ENCODE measurements around the gene CBX3.
"Not testable (repeated sequence)": the region's sequence is repeated elsewhere in the genome, so short reads cannot be mapped to it uniquely, and the experiment has no call there.

CBX3 gene

GRCh38 chr7:26171601-26172000, 29.9 kb upstream of the CBX3 start:
- DNase-seq (ENCODE audit: low spot score), result no peak
- ChIA-PET CTCF (interaction anchor here (0.6 kb wide), 1 partner anchor 58 kb away, joined by 3 read pairs; no protein-coding TSS in a partner anchor), POLR2A (ENCODE audit: low non-redundant PET) (interaction anchor here (0.6 kb wide), 1 partner anchor 132 kb away, joined by 4 read pairs; no protein-coding TSS in a partner anchor)
- no peak for TF ChIP-seq CTCF (conservative IDR thresholded peaks at IDR 0.05; ENCODE audit: low read depth)
- H3K27ac ChIP-seq, result no peak overlapping the region

DNA sequence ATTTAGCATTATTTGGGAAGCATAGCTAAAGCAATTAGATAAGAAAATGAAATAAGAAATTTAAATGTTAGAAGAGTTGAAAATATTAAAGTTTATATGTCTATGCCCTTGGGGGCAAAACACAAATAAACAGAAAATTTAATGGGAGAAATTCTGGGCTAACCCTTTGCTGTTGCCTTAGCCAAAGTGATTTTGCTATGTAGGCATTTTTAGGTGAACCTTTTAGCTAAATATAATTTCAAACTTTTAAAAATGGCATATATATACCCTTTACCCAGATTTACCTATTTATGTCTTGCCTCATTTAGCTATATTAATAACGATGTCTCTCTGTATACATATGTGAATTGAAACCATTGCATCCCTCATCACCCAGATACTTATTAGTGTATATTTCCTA, 29.5 kb upstream of the CBX3 start:
- ChIA-PET POLR2A (ENCODE audit: low non-redundant PET) (interaction anchor here (0.6 kb wide), 1 partner anchor 131 kb away, joined by 4 read pairs; no protein-coding TSS in a partner anchor), CTCF (interaction anchor here (0.6 to 0.7 kb wide), 2 partner anchors 58 to 1801 kb away, joined by 3 read pairs; no protein-coding TSS in a partner anchor)
- no peak for TF ChIP-seq CTCF (conservative IDR thresholded peaks at IDR 0.05; ENCODE audit: low read depth)
- DNase-seq (ENCODE audit: low spot score), result no peak
- no peak overlapping the region for H3K27ac ChIP-seq

DNA sequence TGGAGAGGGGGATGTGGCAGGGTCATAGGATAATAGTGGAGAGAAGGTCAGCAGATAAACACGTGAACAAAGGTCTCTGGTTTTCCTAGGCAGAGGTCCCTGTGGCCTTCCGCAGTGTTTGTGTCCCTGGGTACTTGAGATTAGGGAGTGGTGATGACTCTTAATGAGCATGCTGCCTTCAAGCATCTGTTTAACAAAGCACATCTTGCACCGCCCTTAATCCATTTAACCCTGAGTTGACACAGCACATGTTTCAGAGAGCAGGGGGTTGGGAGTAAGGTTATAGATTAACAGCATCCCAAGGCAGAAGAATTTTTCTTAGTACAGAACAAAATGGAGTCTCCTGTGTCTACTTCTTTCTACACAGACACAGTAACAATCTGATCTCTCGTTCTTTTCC, 25.6 kb upstream of the CBX3 start:
- CTCF ChIA-PET, result interaction anchor here (0.7 kb wide), 1 partner anchor 179 kb away, joined by 7 read pairs; no protein-coding TSS in a partner anchor
- POLR2A ChIA-PET (ENCODE audit: low non-redundant PET); DNase-seq (ENCODE audit: low spot score); H3K27ac ChIP-seq: not testable (repeated sequence)

DNA sequence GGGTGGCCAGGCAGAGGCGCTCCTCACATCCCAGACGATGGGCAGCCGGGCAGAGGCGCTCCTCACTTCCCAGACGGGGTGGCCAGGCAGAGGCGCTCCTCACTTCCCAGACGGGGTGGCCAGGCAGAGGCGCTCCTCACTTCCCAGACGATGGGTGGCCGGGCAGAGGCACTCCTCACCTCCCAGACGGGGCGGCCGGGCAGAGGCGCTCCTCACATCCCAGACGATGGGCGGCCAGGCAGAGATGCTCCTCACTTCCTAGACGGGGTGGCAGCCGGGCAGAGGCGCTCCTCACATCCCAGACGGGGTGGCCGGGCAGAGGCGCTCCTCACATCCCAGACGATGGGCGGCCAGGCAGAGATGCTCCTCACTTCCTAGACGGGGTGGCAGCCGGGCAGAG, 24.8 kb upstream of the CBX3 start:
- POLR2A ChIA-PET (ENCODE audit: low non-redundant PET); CTCF ChIA-PET; H3K27ac ChIP-seq; DNase-seq (ENCODE audit: low spot score): not testable (repeated sequence)

DNA sequence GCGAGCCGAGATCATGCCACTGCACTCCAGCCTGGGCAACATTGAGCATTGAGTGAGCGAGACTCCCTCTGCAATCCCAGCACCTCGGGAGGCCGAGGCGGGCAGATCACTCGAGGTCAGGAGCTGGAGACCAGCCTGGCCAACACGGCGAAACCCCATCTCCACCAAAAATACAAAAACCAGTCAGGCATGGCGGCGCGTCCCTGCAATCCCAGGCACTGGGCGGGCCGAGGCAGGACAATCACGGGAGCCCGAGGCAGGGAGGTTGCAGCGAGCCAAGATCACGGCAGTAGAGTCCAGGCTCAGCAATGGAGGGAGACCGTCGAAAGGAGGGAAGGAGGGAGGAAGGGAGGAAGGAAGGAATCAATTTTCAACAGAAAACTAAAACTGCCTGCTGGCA, 24.3 kb upstream of the CBX3 start:
- H3K27ac ChIP-seq; POLR2A ChIA-PET (ENCODE audit: low non-redundant PET); CTCF ChIA-PET; DNase-seq (ENCODE audit: low spot score): not testable (repeated sequence)

- DNase-seq (ENCODE audit: low spot score), result no peak
- TF ChIP-seq CTCF (conservative IDR thresholded peaks at IDR 0.05; ENCODE audit: low read depth), result no peak
- ChIA-PET CTCF (no interaction called here), POLR2A (ENCODE audit: low non-redundant PET) (no interaction called here)
- no peak overlapping the region for H3K27ac ChIP-seq
Measured at GRCh38 chr7:26178272-26178960, 23.1 kb upstream of the CBX3 start.

DNA sequence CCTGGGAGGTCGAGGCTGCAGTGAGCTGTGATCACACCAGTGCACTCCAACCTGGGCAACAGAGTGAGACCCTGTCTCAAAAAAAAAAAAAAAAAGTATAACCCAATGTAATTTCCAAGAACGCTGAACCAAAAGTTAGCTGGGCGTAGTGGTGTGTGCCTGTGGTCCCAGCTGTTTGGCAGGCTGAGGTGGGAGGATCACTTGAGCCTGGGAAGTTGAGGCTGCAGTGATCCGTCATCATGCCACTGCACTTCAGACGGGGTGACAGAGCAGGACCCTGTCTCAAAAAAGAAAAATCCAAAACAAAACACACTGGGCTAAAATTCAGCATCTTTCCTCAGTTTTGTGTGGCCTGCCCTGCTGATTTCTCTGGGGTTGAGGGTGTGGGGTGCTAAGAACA, 22.1 kb upstream of the CBX3 start:
- POLR2A ChIA-PET (ENCODE audit: low non-redundant PET), result interaction anchor here (0.6 kb wide), 1 partner anchor 89 kb away, joined by 4 read pairs; no protein-coding TSS in a partner anchor

More for the DNA sequence above, 22.1 kb upstream of the CBX3 start:
- H3K27ac ChIP-seq, result no peak overlapping the region
- DNase-seq (ENCODE audit: low spot score), result no peak
- CTCF ChIA-PET, result interaction anchor here (0.6 to 1.0 kb wide), 3 partner anchors 12 to 88 kb away, joined by 3 to 5 read pairs (median 4); no protein-coding TSS in a partner anchor
- no peak for TF ChIP-seq CTCF (conservative IDR thresholded peaks at IDR 0.05; ENCODE audit: low read depth)
